Naive B cell (primary cell): ENCODE measurements around the gene GOLGA8J. TPM values are rescaled to one million over a fixed set of nuclear protein-coding genes. Genes with fewer than 3 reads are reported as not detected.
"Not testable (repeated sequence)": the region's sequence is repeated elsewhere in the genome, so short reads cannot be mapped to it uniquely, and the experiment has no call there.

ENCODE experiments used
- ATAC-seq, 2 donors: fragments of 150-1000 bp; cut with Tn5 transposase; 2 replicates each; pipeline ENCODE4 v1.10.0; 2021; ENCODE audit warnings: low read depth in 2 of 2, mild to moderate bottlenecking in 2 of 2, moderate library complexity in 2 of 2
- DNase-seq: peaks from one replicate; pipeline ENCODE4 v3.0.0; 2022
- H3K27ac Mint-ChIP-seq, 6 donors: one replicate each; pipeline ENCODE4 v1.8.0; 2020 to 2022; ENCODE audit warnings: mild to moderate bottlenecking in 6 of 6, mixed read lengths in 6 of 6, moderate library complexity in 5 of 6, inconsistent platforms in 2 of 6
- H3K27me3 Mint-ChIP-seq, 3 donors: one replicate each; pipeline ENCODE4 v1.8.0; 2021 to 2022; ENCODE audit warnings: mixed read lengths in 3 of 3, mild to moderate bottlenecking in 1 of 3
- H3K36me3 Mint-ChIP-seq, 2 donors: one replicate each; pipeline ENCODE4 v1.8.0; 2020 to 2022; ENCODE audit warnings: mixed read lengths in 2 of 2, inconsistent platforms in 1 of 2, mild to moderate bottlenecking in 1 of 2
- H3K4me1 Mint-ChIP-seq, 3 donors: one replicate each; pipeline ENCODE4 v1.8.0; 2020 to 2022; ENCODE audit warnings: mixed read lengths in 3 of 3, inconsistent platforms in 1 of 3, mild to moderate bottlenecking in 1 of 3, moderate library complexity in 1 of 3
- H3K4me3 Mint-ChIP-seq, 8 donors: one replicate each; pipeline ENCODE4 v1.8.0; 2020 to 2022; ENCODE audit warnings: mild to moderate bottlenecking in 8 of 8, mixed read lengths in 8 of 8, moderate library complexity in 8 of 8, inconsistent platforms in 2 of 8
- H3K9me3 Mint-ChIP-seq, 7 donors: one replicate each; pipeline ENCODE4 v1.8.0; 2020 to 2022; ENCODE audit warnings: mixed read lengths in 7 of 7, mild to moderate bottlenecking in 5 of 7, inconsistent platforms in 2 of 7, moderate library complexity in 1 of 7
- polyA plus RNA-seq, 6 donors: library from polyadenylated mRNA; unstranded; fragments of 300-500 nt; fragmentation: Illumina TruSeq; gene quantifications; one replicate each; pipeline ENCODE4 v1.2.3, GENCODE V29; 2021; ENCODE audit warnings: low read depth in 6 of 6

GOLGA8J gene
- polyA plus RNA-seq, 6 donors from 2014 or later: not detected

DNA sequence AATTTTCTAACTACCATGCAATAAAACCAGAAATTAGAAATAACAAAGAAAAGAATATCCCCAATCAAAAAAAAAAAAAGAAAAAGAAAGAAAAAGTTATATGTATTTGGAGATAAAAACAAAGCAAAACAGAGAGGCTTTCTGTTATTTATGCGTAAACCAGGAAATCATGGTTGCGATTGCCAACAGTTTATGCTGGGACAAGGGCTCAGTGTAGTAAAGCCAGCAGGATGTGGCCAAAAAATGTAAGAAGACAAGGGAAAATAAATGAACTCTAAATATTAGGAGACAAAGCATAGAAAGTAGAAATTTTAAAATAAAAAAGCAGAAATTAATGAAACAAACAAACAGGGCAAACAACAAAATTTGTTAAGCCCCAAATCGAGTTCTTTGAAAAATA is 27.2 kb upstream of the GOLGA8J start:
- Mint-ChIP-seq H3K9me3 (peaks cover 2 to 14% (median 4%) of the 10 kb centered on the region in 7 donors), H3K4me1 (no peaks in the 10 kb centered on the region), H3K27me3 (peaks cover 7 to 14% (median 11%) of the 10 kb centered on the region in 3 donors), H3K27ac (no peak overlapping the region), H3K36me3 (no peaks in the 10 kb centered on the region), H3K4me3 (no peak overlapping the region)
- DNase-seq (no peak), ATAC-seq (no peak)

DNA sequence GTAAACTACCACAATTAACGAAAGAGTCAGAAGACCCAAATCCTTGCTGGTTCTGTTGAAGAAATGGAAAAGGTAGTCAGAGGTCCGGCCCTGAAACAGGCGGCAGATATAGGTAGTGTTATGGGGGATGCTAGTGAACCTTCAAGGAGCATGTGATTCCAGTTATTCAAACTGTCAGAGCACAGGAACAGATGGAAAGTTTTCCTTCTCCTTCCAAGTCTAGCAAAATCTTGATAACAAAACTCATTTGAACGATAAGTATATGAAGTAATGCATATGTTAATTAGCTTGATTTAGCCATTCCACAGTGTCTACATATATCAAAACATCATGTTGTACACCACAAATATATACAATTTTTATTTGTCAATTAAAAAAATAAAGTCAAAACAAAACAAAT is 26.6 kb upstream of the GOLGA8J start:
- ATAC-seq (no peak), DNase-seq (no peak)
- Mint-ChIP-seq H3K27me3 (peaks cover 7 to 14% (median 11%) of the 10 kb centered on the region in 3 donors), H3K4me3 (no peak overlapping the region), H3K4me1 (no peaks in the 10 kb centered on the region), H3K36me3 (no peaks in the 10 kb centered on the region), H3K9me3 (peaks cover 2 to 14% (median 4%) of the 10 kb centered on the region in 7 donors), H3K27ac (no peak overlapping the region)

DNA sequence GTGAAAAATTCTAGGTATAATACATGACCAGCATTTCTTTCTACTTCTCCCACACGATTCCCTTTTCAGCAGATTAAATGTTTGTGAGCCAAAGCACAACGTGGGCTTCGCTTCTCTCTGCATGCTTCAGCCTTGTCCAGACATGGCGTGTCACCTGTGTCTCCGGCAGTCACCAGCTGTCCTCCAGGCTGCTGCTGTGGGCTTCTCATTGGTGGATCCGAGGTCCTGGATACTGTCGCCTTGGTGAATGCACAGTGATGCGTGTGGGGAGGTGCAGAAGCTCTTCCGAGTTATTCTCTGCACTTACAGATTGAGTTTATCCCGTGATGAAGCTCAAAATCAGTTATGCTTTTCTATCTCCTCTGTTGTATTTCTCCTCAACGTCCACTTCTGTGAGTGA is 23.0 kb upstream of the GOLGA8J start:
- no peak overlapping the region for H3K4me3 Mint-ChIP-seq
- ATAC-seq: no peak
- H3K27ac Mint-ChIP-seq: no peak overlapping the region
- DNase-seq: no peak
- H3K9me3 Mint-ChIP-seq: peaks cover 0 to 14% (median 3%) of the 10 kb centered on the region in 7 donors
- H3K27me3 Mint-ChIP-seq: peaks cover 0 to 14% (median 0%) of the 10 kb centered on the region in 3 donors
- H3K36me3 Mint-ChIP-seq: no peaks in the 10 kb centered on the region
- no peaks in the 10 kb centered on the region for H3K4me1 Mint-ChIP-seq

DNA sequence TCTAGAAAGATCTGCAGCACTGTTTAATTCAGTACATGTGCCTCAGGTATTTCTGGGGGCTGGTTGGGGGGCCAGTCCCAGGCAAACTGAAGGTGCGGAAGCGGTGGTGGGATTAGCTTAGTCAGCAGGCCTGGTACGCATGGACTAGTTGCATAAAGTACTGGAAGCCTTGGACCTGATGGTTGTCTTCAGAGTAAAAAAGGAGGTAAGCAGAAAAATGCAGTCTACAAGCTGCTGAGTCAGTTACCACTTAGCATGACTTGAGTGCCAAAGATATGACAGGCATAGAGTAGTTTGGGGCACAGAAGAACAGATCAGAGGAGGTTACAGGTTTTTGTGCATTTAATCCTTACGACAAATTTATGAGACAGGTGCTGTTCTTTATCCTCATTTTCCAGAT is 19.9 kb upstream of the GOLGA8J start:
- DNase-seq: no peak
- Mint-ChIP-seq H3K36me3 (peaks cover 0 to 2% of the 10 kb centered on the region in 2 donors), H3K27me3 (peaks cover 0 to 8% (median 0%) of the 10 kb centered on the region in 3 donors), H3K27ac (no peak overlapping the region), H3K4me1 (no peaks in the 10 kb centered on the region), H3K4me3 (no peak overlapping the region), H3K9me3 (peaks cover 2 to 10% (median 6%) of the 10 kb centered on the region in 7 donors)
- no peak for ATAC-seq

DNA sequence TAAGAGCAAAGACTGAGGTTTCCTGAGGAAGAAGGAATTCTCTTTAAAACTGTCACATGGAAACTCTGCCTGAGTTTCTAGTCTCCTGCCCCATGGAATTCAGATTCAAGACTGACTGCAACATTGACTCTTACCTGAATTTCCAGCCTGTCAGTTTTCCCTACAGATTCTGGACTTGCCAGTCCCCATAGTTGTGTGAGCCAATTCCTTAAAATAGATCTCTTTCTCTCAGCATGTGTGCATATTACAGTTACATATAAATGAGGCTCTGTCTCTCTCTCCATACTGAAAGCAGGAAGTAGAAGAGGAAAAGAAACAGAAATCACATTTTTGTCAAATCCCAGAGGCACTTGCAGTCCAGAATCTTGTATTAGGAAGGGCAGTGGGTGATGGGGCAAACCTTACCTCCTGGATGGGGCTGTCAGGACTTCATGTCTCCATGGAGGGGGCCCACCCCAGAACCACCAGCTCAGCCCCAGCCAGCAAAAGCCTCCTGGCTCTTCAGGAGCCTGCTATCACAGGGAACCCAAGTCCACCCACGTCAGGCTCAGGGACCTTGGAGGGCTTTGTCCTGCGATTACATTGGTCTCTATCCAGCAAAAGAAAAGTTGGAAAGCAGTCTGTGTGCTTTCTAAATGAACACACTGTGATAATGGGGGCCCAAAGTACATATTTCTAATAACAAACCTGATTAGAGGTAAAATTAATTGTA is 18.8 kb upstream of the GOLGA8J start:
- H3K9me3 Mint-ChIP-seq: peaks cover 0 to 14% (median 9%) of the 10 kb centered on the region in 7 donors
- no peak for DNase-seq
- no peak overlapping the region for H3K27ac Mint-ChIP-seq
- peaks cover 0 to 9% of the 10 kb centered on the region in 2 donors for H3K36me3 Mint-ChIP-seq
- H3K27me3 Mint-ChIP-seq: peaks cover 0 to 1% (median 0%) of the 10 kb centered on the region in 3 donors
- no peak overlapping the region for H3K4me3 Mint-ChIP-seq
- H3K4me1 Mint-ChIP-seq: no peaks in the 10 kb centered on the region
- ATAC-seq: no peak

DNA sequence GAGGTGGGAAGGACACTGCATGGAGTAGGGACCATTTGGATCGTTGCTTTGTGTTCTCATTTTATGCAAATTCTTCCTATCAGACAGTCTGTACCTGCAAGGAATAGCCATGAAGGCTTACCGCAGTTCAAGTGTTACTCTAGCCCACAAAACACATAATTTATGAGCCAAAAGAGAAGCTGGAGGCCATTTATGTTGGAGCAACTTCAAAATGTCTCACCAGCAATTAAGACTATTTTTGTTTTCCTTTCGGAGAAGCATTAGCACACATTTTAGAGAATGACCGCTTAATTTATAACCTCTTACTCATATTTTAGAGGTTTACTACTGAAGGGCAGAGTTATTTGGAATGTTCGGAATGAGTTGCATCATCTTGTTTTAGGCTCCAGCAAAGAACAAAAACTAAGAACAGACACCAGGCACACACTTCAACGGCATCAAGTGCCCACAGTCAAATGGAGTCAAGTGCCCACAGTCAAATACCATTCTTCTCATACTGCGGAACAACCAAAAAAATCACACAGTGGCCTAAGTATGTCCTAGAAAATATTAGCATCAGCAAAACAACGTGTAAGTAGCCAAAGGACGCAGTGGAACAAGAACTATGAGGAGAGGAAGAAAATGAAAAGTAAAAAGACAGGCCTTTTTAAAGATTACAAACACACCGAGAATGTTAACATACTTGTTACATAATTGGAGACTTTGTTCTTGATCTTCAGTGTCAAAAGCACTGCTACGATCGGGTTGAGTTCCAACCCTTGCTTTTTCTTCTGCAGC is 17.5 kb upstream of the GOLGA8J start:
- Mint-ChIP-seq H3K36me3 (peaks cover 0 to 9% of the 10 kb centered on the region in 2 donors), H3K4me3 (no peak overlapping the region), H3K27me3 (no peaks in the 10 kb centered on the region), H3K27ac (no peak overlapping the region), H3K4me1 (no peaks in the 10 kb centered on the region), H3K9me3 (peaks cover 0 to 14% (median 9%) of the 10 kb centered on the region in 7 donors)
- DNase-seq: no peak
- ATAC-seq: no peak

DNA sequence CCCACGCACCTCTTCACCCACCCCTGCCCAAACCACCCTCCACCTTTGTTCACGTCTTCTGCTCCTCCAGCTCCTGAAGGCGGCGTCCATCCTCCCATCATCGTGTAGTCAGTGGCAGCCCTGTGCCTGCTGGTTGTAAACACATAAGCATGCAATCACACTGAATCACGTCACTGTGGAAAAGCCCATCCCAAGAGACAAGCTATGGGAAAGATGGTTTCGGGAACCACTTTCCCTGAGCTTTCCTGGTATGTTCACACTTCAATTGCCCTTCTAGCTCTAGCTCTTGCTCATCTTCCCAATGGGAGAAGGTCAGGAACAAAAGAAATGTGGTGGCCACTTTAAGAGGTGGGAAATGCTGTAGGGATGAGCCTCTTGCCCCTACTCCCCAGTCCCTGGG is 14.4 kb upstream of the GOLGA8J start:
- Mint-ChIP-seq H3K9me3 (peaks cover 0 to 14% (median 9%) of the 10 kb centered on the region in 7 donors), H3K4me1 (no peaks in the 10 kb centered on the region), H3K36me3 (peaks cover 0 to 9% of the 10 kb centered on the region in 2 donors), H3K4me3 (peak overlapping the region in 1 of 8 donors; percentile 67), H3K27ac (no peak overlapping the region), H3K27me3 (no peaks in the 10 kb centered on the region)
- ATAC-seq (no peak), DNase-seq (no peak)

DNA sequence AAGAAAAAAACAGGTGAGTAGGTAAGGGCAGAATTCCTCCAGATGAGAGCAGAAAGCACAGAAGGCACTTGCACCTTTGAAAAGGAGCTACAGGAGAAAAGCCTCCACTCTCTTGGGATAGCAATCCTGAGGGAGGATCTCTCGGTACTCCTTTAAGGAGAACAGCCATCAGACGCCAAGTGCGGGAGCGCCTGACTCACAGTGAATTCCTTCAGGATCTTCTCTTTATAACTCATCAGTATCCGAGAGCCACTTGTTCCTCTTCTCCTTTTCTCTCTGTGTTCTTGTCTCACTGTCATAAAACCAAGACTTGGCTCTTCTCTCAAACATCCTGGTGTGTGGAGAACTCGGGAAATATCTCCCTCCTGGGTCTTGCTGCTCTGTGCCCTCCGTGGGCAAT is 10.1 kb upstream of the GOLGA8J start:
- H3K4me3 Mint-ChIP-seq: no peak overlapping the region
- no peak overlapping the region for H3K27ac Mint-ChIP-seq
- peaks cover 0 to 9% of the 10 kb centered on the region in 2 donors for H3K36me3 Mint-ChIP-seq
- no peaks in the 10 kb centered on the region for H3K4me1 Mint-ChIP-seq
- H3K9me3 Mint-ChIP-seq: peaks cover 3 to 14% (median 9%) of the 10 kb centered on the region in 7 donors
- no peak for DNase-seq
- ATAC-seq: no peak
- peaks cover 6 to 8% (median 8%) of the 10 kb centered on the region in 3 donors for H3K27me3 Mint-ChIP-seq

DNA sequence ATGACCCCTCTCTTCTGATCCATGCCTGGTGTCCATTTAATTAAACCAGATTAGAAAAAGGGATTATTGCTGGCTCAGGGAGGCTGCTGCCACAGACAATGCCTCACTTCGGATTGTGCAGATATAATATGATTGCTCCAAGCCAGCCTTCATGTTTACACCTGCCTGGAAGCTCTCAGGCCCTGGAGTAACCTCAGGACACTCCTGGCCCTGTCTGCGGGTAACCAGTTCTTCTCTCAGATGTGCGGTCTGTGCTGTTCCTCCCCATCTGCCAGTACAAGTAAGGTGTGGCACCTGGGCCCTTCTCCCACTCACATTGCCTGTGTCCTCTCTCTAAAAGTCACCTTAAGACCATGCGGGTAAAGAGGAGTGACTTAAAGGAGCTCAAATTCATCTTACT is 8.8 kb upstream of the GOLGA8J start:
- no peak for DNase-seq
- Mint-ChIP-seq H3K4me3 (no peak overlapping the region), H3K4me1 (no peaks in the 10 kb centered on the region), H3K36me3 (no peaks in the 10 kb centered on the region), H3K27ac (no peak overlapping the region), H3K27me3 (peaks cover 6 to 9% (median 8%) of the 10 kb centered on the region in 3 donors), H3K9me3 (peaks cover 0 to 3% (median 1%) of the 10 kb centered on the region in 7 donors)
- no peak for ATAC-seq

DNA sequence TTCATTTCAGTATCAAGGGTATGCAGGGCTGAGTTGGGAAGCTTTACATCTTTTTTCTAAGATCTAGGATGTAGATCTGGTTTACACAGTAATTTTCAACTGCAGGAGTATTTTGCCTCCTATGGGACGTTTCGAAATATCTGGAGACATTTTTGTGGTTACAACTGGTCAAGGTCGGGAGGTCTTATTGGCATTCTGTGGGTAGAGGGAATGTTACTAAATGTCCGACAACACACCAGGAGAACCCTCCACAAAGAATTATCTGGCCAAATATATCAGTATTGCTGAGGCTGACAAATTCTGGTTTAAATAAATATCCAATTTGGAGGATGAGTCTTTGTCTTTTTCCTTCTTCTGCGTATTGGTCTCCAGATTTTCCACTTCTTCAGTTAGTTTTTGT is 1.9 kb upstream of the GOLGA8J start:
- not testable (repeated sequence) for DNase-seq, H3K4me3 Mint-ChIP-seq, ATAC-seq, H3K4me1 Mint-ChIP-seq, H3K9me3 Mint-ChIP-seq, H3K36me3 Mint-ChIP-seq, H3K27ac Mint-ChIP-seq, H3K27me3 Mint-ChIP-seq

DNA sequence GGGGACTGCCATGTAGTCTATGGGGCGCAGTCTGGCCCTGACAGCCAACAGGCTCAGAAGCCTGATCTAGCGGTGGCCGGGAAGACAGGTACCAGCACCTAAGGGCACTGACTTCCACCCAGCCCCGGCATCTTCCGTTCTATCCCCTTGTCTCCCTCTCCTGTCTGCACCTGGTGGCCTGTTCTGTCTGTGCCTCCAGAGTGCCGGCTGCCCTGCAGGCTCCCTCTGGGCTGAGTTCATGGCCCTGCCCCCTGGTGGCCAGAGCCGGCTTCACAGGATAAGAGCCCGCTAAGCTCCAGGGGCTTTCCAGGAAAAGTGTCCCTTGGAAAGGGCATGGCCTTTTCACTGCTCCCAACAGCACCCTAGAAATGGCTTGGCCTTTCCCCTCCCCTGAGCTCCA is 15.1 kb downstream of the GOLGA8J start:
- not testable (repeated sequence) for H3K27ac Mint-ChIP-seq, H3K27me3 Mint-ChIP-seq
- ATAC-seq: peak; percentile 65

DNA sequence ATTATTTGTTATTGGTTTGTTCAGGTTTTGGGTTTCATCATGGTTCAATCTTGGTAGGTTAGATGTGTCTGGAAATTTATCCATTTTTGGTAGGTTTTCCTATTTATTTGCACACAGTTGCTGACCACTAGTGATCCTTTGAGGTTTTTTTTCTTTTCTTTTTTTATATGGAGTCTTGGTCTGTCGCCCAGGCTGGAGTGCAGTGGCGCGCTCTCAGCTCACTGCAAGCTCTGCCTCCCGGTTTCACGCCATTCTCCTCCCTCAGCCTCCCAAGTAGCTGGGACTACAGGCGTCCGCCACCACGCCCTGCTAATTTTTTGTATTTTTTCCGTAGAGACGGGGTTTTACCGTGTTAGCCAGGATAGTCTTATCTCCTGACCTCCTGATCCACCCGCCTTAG is 20.1 kb downstream of the GOLGA8J start:
- H3K27ac Mint-ChIP-seq, H3K27me3 Mint-ChIP-seq, ATAC-seq, H3K4me3 Mint-ChIP-seq, H3K9me3 Mint-ChIP-seq, DNase-seq, H3K36me3 Mint-ChIP-seq, H3K4me1 Mint-ChIP-seq: not testable (repeated sequence)

More for the DNA sequence above, 15.1 kb downstream of the GOLGA8J start:
- not testable (repeated sequence) for H3K4me1 Mint-ChIP-seq, H3K36me3 Mint-ChIP-seq, H3K9me3 Mint-ChIP-seq, DNase-seq, H3K4me3 Mint-ChIP-seq

DNA sequence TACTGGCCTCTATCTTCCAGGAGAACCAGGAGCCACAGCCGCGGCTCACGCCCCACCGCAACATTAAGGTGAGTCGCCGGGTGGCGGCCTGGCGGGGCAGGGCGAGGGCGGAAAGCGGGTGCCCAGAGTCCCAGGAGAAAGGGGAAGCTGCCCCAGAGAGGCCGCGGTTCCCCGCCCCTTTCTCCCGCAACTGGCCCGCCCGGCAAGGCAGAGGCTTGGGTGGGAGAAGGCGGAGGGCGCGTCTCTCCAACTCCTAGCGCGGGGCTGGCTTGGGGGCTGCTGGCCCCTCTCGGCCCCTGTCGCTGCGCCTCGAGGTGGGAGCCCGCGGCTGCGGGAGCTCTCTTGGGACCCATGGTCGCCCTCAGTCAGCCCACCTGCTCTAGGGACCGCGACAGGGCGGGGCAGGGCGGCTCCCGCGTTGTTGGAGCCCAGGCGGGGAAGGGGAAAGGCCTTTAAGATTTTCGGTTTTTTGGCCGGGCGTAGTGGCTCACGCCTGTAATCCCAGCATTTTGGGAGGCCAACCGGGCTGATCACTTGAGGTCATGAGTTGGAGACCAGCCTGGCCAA is 21.3 kb downstream of the GOLGA8J start:
- not testable (repeated sequence) for H3K9me3 Mint-ChIP-seq, H3K36me3 Mint-ChIP-seq, H3K4me1 Mint-ChIP-seq, H3K27ac Mint-ChIP-seq, H3K27me3 Mint-ChIP-seq, DNase-seq
- H3K4me3 Mint-ChIP-seq: peak overlapping the region in 1 of 8 donors; percentile 76
- peak; percentile 74 to 82 for ATAC-seq

DNA sequence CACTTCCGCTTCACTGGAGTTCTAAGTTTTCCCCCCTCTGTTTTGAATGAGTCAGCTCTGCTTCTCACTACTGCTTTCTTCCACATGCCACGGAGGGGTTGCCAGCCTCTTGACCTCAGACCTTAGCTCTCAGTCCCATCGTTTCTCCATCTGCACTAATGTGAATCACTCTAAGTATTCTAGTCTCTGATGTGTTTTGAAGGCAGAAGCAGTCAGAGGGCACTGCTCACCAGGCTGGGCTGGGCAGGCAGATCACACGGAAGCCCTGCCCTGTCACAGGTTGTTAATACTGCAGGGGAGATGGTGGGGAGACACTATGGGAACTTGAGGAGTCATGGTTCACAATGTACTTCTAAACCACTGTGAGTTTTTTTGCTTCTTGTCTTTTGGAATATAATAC is 27.8 kb downstream of the GOLGA8J start:
- ATAC-seq, H3K9me3 Mint-ChIP-seq: not testable (repeated sequence)

More for the DNA sequence above, 27.8 kb downstream of the GOLGA8J start:
- not testable (repeated sequence) for H3K4me3 Mint-ChIP-seq, H3K27ac Mint-ChIP-seq, H3K4me1 Mint-ChIP-seq, DNase-seq, H3K27me3 Mint-ChIP-seq, H3K36me3 Mint-ChIP-seq
